ENCODE results near the gene ARID1B. TPM values are rescaled to one million over a fixed set of nuclear protein-coding genes. Genes with fewer than 3 reads are reported as not detected.

The ARID1B gene
- total RNA-seq, 2 donors from 2014 or later = 69.0 to 85.4 TPM

GRCh38 chr6:157232161-157232895 lies 455.1 kb downstream of the ARID1B start:
- no peak for DNase-seq
- ATAC-seq = no peak
- intact Hi-C loops (cut with DNase I, micrococcal nuclease) = no loop called here

- intact Hi-C loops (cut with DNase I, micrococcal nuclease) = no loop called here
- DNase-seq (no peak), ATAC-seq (no peak)
These were observed 456.0 kb downstream of the ARID1B start for GRCh38 chr6:157233156-157233555.

- intact Hi-C loops (cut with DNase I, micrococcal nuclease) = no loop called here
- no peak for DNase-seq
- no peak for ATAC-seq
These were observed 456.5 kb downstream of the ARID1B start for GRCh38 chr6:157233686-157234085.

- ATAC-seq (peak; percentile 65), DNase-seq (peak; percentile 56 to 75)
- intact Hi-C loops (cut with DNase I, micrococcal nuclease) = no loop called here
These were observed 458.4 kb downstream of the ARID1B start for GRCh38 chr6:157235600-157236039.

- intact Hi-C loops (cut with DNase I, micrococcal nuclease) = no loop called here
- ATAC-seq (peak; percentile 43), DNase-seq (peak; percentile 25 to 39)
These were observed 459.0 kb downstream of the ARID1B start for GRCh38 chr6:157236040-157236725.

- intact Hi-C loops (cut with DNase I, micrococcal nuclease) = no loop called here
- DNase-seq (no peak), ATAC-seq (no peak)
These were observed 461.2 kb downstream of the ARID1B start for GRCh38 chr6:157238346-157238745.

- DNase-seq (no peak), ATAC-seq (no peak)
- intact Hi-C loops (cut with DNase I, micrococcal nuclease) = no loop called here
These were observed 462.0 kb downstream of the ARID1B start for GRCh38 chr6:157239148-157239547.

- ATAC-seq (no peak), DNase-seq (no peak)
- intact Hi-C loops (cut with DNase I, micrococcal nuclease) = no loop called here
These were observed 462.5 kb downstream of the ARID1B start for GRCh38 chr6:157239671-157240058.

GRCh38 chr6:157240059-157240959 lies 463.1 kb downstream of the ARID1B start:
- peak; percentile 76 to 81 for DNase-seq
- ATAC-seq = peak; percentile 51
- intact Hi-C loops (cut with DNase I, micrococcal nuclease) = no loop called here

- intact Hi-C loops (cut with DNase I, micrococcal nuclease) = no loop called here
- DNase-seq (no peak), ATAC-seq (no peak)
These were observed 463.8 kb downstream of the ARID1B start for GRCh38 chr6:157240960-157241311.

GRCh38 chr6:157242791-157243190 lies 465.6 kb downstream of the ARID1B start:
- intact Hi-C loops (cut with DNase I, micrococcal nuclease) = no loop called here
- no peak for ATAC-seq
- DNase-seq = no peak

- ATAC-seq (no peak), DNase-seq (no peak)
- intact Hi-C loops (cut with DNase I, micrococcal nuclease) = no loop called here
These were observed 467.0 kb downstream of the ARID1B start for GRCh38 chr6:157244175-157244574.

- intact Hi-C loops (cut with DNase I, micrococcal nuclease) = no loop called here
- no peak for DNase-seq
These were observed 467.6 kb downstream of the ARID1B start for GRCh38 chr6:157244780-157245179.

GRCh38 chr6:157245436-157245835 lies 468.3 kb downstream of the ARID1B start:
- DNase-seq (no peak), ATAC-seq (no peak)
- intact Hi-C loops (cut with DNase I, micrococcal nuclease) = no loop called here

More at GRCh38 chr6:157244780-157245179, 467.6 kb downstream of the ARID1B start:
- ATAC-seq = no peak

- intact Hi-C loops (cut with DNase I, micrococcal nuclease) = no loop called here
- ATAC-seq (no peak), DNase-seq (no peak)
These were observed 469.0 kb downstream of the ARID1B start for GRCh38 chr6:157246048-157246630.

- ATAC-seq (no peak), DNase-seq (no peak)
- intact Hi-C loops (cut with DNase I, micrococcal nuclease) = no loop called here
These were observed 469.8 kb downstream of the ARID1B start for GRCh38 chr6:157246771-157247484.

- ATAC-seq = no peak
- intact Hi-C loops (cut with DNase I, micrococcal nuclease) = no loop called here
- no peak for DNase-seq
These were observed 471.1 kb downstream of the ARID1B start for GRCh38 chr6:157248264-157248663.

GRCh38 chr6:157249826-157250225 lies 472.6 kb downstream of the ARID1B start:
- no peak for ATAC-seq

More at GRCh38 chr6:157249826-157250225, 472.6 kb downstream of the ARID1B start:
- DNase-seq = no peak
- intact Hi-C loops (cut with DNase I, micrococcal nuclease) = no loop called here
